ENCODE data around the gene SCD5. TPM values are rescaled to one million over a fixed set of nuclear protein-coding genes. Genes with fewer than 3 reads are reported as not detected.

The SCD5 gene
- total and polyA plus RNA-seq, 2 of the 8 experiments (the other 6 are each of a cell fraction or from before 2014, with no cell fraction given): 0.92 to 1.2 TPM

- Histone ChIP-seq H2BK15ac (ENCODE audit: low read length) (no peak overlapping the region), H4K20me1 (replicated peaks in 1 of 2; ENCODE audit: control insufficient read depth in 1 of 2, insufficient read depth in 2 of 2, low read length in 2 of 2) (no peaks in the 10 kb centered on the region), H3K36me3 (ENCODE audit: control insufficient read depth in 2 of 4, insufficient read depth in 4 of 4, low read length in 3 of 4) (no peaks in the 10 kb centered on the region), H3K14ac (ENCODE audit: insufficient read length) (no peak overlapping the region), H2AK5ac (ENCODE audit: low read depth, low read length) (no peak overlapping the region), H3K79me1 (ENCODE audit: low read depth, low read length) (no peaks in the 10 kb centered on the region), H2BK20ac (ENCODE audit: low read length) (no peak overlapping the region), H3K79me2 (ENCODE audit: control insufficient read depth in 1 of 2, insufficient read depth in 2 of 2, low read length in 2 of 2) (no peaks in the 10 kb centered on the region), H4K8ac (ENCODE audit: extremely low read depth, insufficient read depth, low read length) (no peak overlapping the region), H3K18ac (ENCODE audit: extremely low read depth, low read length) (no peak overlapping the region), H2BK120ac (replicated peaks; ENCODE audit: low read depth, low read length) (no peak overlapping the region), H3K27ac (ENCODE audit: low read depth, low read length) (no peak overlapping the region), H3K4me2 (ENCODE audit: insufficient read depth in 1 of 2, low read depth in 2 of 2, low read length in 2 of 2) (no peak overlapping the region), H3K9me3 (ENCODE audit: insufficient read depth in 2 of 2, low read depth in 1 of 2, low read length in 1 of 2) (no peaks in the 10 kb centered on the region), H4K91ac (replicated peaks; ENCODE audit: insufficient read length, low read length) (no peak overlapping the region), H3K27me3 (replicated peaks in 1 of 4; ENCODE audit: control insufficient read depth in 3 of 4, extremely low read depth in 1 of 4, insufficient read depth in 3 of 4, low read length in 3 of 4) (no peaks in the 10 kb centered on the region), H3K9ac (replicated peaks in 1 of 4; ENCODE audit: extremely low read depth in 1 of 4, low read depth in 3 of 4, low read length in 3 of 4) (no peak overlapping the region), H3K56ac (replicated peaks; ENCODE audit: insufficient read length, low read depth, low read length) (no peak overlapping the region), H3K23me2 (ENCODE audit: low read depth, low read length) (no peaks in the 10 kb centered on the region; the same call in 1 of the 2 replicates), H3K4me3 (ENCODE audit: extremely low read depth in 1 of 4, insufficient read depth in 2 of 4, low read depth in 3 of 4, low read length in 4 of 4) (no peak overlapping the region), H3K4ac (replicated peaks; ENCODE audit: insufficient read length, low read depth, low read length) (no peak overlapping the region), H2BK5ac (ENCODE audit: low read depth, low read length) (no peak overlapping the region), H2BK12ac (ENCODE audit: low read depth, low read length) (no peak overlapping the region), H4K5ac (ENCODE audit: insufficient read length, low read depth, low read length) (no peak overlapping the region), H2AFZ (ENCODE audit: low read length) (no peak overlapping the region), H3K4me1 (replicated peaks in 1 of 4; ENCODE audit: control insufficient read depth in 3 of 4, insufficient read depth in 4 of 4, low read length in 3 of 4) (no peaks in the 10 kb centered on the region), H3K23ac (ENCODE audit: insufficient read length) (no peak overlapping the region)
- no peak for DNase-seq (ENCODE audit: low read depth in 1 of 2, low spot score in 2 of 2)
- POLR2A ChIA-PET (ENCODE audit: partially characterized antibody): interaction anchor here (0.8 kb wide), 1 partner anchor 58 kb away, joined by 3 read pairs; no protein-coding TSS in a partner anchor
- WGBS, 2 experiments (ENCODE audit: extremely low coverage in 1 of 2, insufficient coverage in 1 of 2, insufficient read length in 1 of 2, insufficient replicate concordance in 2 of 2, low coverage in 1 of 2, low lambda C conversion rate in 2 of 2, missing lambda C conversion rate in 1 of 2): 85% methylated on average over 5 of the region's 5 CpGs; no CpG with 5 or more reads in 1 of the 2 experiments
- CTCF ChIA-PET (ENCODE audit: partially characterized antibody): interaction anchor here (0.6 to 1.1 kb wide), 3 partner anchors 24 to 94 kb away, joined by 3 read pairs; no protein-coding TSS in a partner anchor
- no peak for FAIRE-seq
- TF ChIP-seq MAX (IDR thresholded peaks at IDR 0.05) (no peak), YY1 (IDR thresholded peaks at IDR 0.05; ENCODE audit: low read depth, low read length) (no peak), POLR2AphosphoS5 (IDR thresholded peaks at IDR 0.05; ENCODE audit: low read depth, low read length) (no peak), NRF1 (IDR thresholded peaks at IDR 0.05; ENCODE audit: low read depth, low read length) (no peak), KDM5A (IDR thresholded peaks at IDR 0.05; ENCODE audit: low read length) (no peak), USF2 (IDR thresholded peaks at IDR 0.05; ENCODE audit: low read length) (no peak), MAFK (IDR thresholded peaks at IDR 0.05; ENCODE audit: low read depth, low read length) (no peak), CBX8 (IDR thresholded peaks at IDR 0.05; ENCODE audit: borderline replicate concordance, low read depth, low read length) (no peak), CHD2 (IDR thresholded peaks at IDR 0.05; ENCODE audit: low read length) (no peak), HDAC6 (IDR thresholded peaks at IDR 0.05; ENCODE audit: low read depth, low read length) (no peak), SP2 (IDR thresholded peaks at IDR 0.05; ENCODE audit: low read length) (no peak), GTF2F1 (IDR thresholded peaks at IDR 0.05; ENCODE audit: borderline replicate concordance, low read depth, low read length) (no peak), SIRT6 (IDR thresholded peaks at IDR 0.05; ENCODE audit: low read length) (no peak)
These were observed 154.4 kb downstream of the SCD5 start for GRCh38 chr4:82643994-82644733.
